GM21390 (cell line): ENCODE results near the gene GTSF1L.

Source experiments
- ATAC-seq: cut with Tn5 transposase; IDR thresholded peaks from one replicate; pipeline ENCODE4 v1.9.1; 2021; ENCODE audit not compliant: unreplicated experiment

The GTSF1L gene

DNA sequence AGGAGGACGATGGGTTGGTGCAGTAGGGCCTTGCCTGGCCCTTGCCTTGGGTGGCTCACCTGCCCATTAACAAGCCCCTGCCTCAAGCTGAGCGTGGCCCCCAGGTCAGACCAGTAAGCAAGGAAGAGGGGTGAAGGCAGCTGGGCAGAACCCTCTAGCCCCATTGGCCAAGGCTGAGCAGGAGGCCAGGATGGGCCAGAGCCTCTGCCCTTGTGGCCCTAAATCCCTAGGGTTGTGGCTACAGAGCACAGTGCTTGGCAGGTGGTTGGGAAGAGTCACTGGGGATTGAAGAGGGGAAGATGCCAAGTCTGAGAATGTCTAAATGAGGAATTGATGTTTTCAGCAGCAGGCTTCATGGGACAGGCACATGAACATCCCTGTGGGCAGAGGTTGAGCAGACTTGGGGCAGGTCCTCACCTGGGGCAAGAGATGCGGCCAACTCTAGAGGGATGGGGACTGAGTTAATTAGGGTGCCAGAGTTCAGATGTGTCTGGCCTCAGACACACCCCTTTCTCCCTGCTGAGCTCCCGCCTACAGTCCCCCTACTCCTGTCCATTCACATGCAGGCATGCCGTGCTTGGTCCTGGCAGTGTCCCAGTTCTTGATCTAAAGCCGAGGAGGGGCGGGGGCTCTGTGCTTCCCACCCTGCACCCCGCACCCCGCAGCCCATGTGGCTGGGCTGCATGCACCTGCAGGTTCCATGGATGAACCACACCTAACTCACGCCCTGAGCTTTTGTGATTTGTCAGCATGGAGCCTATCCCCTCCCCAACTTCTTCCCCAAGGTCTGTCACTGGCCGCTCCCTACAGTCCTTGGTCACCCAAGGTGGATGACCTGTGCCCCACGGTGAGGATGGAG lies 9.8 kb downstream of the GTSF1L start:
- ATAC-seq = no peak

DNA sequence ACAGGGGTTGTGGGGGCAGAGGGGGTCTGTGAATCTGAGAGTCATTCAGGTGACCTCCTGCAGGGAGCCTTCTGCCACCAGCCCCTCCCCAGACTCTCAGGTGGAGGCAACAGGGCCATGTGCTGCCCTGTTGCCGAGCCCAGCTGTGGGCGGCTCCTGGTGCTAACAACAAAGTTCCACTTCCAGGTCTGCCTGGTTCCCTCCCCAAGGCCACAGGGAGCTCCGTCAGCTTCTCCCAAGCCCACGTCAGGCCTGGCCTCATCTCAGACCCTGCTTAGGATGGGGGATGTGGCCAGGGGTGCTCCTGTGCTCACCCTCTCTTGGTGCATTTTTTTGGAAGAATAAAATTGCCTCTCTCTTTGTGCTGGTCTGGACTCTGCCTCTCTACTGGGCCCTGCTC lies 10.7 kb downstream of the GTSF1L start:
- no peak for ATAC-seq

DNA sequence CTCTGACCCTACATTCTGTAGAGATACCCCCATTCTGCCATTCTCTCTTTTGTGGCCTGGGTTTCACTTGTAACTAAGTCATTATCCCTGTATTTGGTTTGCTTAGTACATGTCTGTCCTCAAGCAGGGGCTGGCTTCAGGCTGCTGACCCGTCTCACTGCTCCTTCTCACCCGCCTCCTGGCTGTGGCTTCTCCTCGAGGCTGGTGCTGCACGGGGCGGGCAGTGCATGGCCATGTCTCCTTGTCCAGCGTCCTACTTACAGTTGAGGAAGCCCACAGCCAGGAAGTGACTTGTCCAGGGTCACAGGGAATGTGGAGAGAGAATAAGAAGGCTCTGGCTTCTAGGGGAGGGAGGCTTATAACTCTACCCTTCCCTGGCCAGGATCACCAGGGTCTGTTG lies 11.3 kb downstream of the GTSF1L start:
- ATAC-seq = no peak

DNA sequence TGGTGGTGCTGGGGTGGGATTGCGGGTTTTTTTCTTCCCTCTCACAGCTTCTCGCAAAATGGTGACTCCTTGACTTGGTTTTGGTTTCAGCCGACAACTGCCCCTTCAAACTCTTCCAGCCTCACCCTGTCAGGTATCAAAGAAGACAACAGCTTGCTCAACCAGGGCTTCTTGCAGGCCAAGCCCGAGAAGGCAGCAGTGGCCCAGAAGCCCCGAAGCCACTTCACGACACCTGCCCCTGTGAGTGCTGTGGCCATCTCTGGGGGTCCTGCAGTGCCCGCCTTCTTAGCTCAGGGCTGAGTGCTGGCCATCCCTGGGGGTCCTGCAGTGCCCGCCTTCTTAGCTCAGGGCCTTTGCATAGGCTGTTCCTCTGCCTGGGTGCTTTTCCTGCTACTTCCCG lies 11.8 kb downstream of the GTSF1L start:
- no peak for ATAC-seq

DNA sequence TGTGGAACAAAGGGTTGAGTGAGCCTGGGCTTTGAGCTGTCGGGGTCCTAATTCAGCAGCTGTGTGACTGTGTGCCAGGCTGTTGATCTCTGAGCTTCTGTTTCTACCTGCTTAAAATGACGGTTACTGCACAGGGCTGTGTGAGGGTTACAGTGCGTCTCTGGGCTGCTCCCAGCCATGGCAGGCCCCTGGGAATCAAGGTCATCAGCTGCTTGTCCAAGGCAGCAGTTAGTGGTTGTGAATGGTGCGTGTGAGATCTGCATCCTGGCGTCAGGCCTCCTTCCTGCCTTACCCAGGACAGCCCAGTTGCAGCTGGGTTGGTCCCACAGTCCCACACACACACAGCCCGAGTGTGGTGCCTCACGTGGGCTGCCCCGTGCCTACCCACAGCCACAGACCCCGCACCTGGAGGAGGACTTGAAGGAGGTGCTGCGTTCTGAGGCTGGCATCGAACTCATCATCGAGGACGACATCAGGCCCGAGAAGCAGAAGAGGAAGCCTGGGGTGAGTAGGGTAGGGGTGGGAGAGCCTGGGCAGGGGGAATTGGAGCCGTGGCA lies 15.6 kb downstream of the GTSF1L start:
- ATAC-seq = peak; percentile 16

DNA sequence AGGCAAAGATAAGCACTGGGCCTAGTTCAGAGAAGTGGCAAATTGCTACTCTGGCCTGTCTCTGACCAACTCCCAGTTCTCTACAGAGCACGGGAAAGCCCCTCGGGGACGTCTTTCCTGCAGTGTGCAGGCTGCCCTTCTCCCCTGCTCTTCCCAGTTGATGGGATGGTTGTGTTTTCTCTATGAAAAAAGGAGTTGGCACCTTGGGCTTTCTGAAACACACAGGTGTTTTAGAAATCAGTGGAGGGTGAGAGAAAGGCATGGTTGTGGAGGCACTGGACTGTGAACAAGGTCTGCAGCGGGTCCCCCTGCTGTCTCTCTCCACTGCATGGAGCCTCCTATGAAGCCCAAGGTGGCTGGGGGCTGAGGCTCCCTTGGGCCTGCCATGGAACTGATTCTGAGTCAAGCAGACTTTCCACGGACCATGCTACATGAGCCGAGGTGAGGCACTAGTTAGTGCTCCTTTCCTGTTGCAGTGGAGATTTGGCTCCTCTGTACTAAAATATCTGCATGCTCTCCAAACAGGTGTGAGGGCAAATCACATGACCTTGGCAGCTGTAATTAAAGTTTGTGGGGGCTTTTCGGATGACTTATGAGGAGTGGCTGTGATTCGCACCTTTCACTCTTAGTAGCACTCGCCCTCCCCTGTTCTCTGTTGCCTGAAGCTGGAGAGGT lies 16.3 kb downstream of the GTSF1L start:
- ATAC-seq = peak; percentile 67

DNA sequence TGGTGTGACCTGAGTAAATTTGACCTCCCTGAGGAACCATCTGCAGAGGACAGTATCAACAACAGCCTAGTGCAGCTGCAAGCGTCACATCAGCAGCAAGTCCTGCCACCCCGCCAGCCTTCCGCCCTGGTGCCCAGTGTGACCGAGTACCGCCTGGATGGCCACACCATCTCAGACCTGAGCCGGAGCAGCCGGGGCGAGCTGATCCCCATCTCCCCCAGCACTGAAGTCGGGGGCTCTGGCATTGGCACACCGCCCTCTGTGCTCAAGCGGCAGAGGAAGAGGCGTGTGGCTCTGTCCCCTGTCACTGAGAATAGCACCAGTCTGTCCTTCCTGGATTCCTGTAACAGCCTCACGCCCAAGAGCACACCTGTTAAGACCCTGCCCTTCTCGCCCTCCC lies 24.3 kb downstream of the GTSF1L start:
- ATAC-seq = no peak

DNA sequence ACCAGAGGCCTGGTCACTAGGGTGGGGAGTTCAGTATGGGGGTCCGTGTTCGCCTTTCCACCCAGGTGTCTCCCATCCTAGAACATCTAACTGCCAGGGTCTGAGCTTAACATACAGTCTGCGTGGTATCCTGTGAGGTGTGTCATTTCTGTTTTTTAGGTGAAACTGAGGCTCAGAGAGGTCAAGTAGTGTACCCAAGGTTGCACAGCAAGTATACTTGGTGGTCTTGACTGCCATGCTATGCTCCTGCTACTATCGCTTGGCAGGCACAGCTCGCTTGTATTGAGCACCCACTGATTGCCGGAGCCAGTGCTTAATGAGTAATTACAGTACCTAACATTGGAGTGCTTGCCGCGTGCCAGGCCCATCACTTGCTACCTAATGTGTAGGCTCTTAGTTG lies 26.2 kb downstream of the GTSF1L start:
- no peak for ATAC-seq

DNA sequence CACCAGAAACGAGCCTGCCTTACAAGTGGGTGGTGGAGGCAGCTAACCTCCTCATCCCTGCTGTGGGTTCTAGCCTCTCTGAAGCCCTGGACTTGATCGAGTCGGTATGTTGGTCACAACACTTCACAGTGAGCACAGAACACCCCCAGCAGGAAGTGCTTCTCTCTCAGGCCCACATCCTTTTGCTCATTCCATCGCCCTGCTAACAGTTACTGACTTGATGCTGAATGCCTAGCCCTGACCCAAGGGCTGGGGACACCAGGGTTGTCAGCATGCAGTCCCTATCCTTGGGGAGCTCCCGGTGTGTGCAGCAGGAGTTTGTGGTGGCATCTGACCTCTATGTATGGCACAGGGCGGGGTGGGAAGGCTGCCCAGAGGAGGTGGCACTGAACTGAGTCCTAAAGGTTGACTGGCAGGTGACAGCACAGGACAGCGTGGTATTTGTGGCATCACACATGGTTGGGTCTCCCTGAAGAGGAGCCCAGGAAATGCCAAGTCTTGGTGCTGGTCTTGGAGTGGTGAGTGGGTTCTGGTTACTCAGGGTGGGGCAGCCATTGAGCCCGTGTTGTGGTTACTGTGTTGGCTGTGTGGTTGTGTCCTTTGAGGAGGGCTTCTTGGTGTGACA lies 26.7 kb downstream of the GTSF1L start:
- no peak for ATAC-seq

DNA sequence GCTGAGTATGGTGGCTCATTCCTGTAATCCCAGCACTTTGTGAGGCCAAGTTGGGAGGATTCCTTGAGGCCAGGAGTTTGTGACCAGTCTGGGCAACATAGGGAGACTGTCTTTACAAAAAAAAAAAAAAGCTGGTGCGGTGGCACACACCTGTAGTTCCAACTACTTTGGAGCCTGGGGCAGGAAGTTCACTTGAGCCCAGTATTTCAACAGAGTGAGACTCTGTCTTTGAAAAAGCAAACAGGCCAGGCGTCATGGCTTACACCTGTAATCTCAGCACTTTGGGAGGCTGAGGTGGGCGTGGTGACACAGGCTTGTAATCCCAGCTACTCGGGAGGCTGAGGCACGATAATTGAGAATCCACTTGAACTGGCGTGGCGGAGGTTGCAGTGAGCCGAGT lies 31.2 kb downstream of the GTSF1L start:
- no peak for ATAC-seq

DNA sequence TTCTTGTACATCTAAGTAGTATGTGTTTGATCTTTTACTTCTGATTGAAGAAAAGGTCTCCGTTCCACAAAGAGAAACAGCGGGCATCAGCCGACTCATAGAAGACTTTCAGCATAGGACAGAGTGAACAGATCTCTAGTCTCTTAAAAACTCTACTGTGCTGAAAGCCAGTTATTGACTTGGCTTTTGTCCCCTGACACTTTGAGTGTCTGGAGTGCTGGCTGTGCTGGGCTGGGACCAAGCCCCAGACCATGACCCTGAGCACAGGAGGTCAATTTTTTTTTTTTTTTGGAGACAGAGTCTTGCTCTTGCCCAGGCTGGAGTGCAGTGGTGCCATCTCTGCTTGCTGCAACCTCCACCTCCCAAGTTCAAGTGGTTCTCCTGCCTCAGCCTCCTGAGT lies 32.0 kb downstream of the GTSF1L start:
- no peak for ATAC-seq

DNA sequence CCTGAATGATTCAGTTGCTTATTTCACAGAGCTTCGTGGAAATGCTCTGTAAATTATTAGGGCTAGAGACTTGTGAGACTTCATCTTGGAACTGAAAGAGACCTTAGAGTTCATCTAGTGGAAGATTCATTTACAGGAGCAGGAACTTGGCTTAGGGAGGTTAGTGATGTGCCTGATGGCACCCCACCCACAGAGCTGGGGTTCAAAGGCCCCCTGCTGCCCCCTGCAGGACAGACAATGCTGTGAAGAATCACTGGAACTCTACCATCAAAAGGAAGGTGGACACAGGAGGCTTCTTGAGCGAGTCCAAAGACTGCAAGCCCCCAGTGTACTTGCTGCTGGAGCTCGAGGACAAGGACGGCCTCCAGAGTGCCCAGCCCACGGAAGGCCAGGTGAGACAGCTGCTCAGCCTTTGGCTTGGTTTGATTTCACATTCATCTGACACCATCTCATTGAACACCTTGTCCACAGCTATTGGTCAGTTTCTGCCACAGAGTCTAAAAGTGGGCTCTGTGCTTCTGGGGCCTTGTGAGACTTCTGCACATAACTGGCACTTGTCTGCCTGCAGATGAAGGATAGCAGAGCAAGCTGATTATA lies 34.8 kb downstream of the GTSF1L start:
- no peak for ATAC-seq

DNA sequence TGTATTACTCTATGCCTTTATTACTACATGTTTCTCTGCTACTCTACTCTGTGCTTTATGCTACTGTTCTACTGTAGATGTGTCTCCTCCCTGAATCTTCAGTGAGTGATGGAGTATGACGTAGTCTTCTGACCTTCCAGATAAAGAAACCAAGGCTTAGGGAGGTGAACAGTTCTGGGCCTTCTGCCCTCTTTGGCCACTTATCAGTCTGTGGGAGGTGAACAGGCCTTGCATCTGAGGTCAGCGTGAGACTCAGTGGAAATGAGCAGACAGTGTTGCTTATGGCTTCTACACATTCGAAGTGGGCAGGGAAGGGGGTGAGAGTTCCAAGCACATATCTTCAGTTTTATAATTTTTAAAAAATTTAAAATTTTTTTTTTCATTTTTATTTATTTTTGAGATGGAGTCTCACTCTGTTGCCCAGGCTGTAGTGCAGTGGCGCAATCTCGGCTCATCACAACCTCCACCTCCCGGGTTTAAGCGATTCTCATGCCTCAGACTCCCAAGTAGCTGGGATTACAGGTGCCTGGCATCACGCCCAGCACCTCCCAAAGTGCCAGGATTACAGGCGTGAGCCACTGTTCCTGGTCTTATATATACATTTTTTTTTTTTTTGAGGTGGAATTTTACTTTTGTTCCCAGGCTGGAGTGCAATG lies 35.7 kb downstream of the GTSF1L start:
- ATAC-seq = no peak

DNA sequence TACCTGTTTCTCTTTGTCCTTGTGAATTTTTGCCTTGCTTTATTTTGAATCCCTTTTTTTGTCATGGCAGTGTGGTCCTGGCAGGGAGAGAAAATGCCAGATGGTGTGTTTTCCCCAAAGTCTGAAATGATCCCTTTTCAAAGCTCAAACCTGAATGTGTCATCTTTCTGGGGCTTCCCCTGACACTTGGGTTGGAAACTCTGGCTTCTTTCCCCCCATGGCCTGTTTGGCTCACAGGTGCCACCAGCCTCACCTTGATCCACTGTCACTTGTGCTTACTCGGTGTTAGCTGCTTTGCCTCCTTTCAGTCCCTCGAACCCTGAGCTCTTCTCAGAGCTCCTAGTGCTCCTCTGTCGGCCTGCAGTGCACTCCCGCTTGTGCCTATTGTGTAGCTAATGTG lies 37.6 kb downstream of the GTSF1L start:
- ATAC-seq = no peak

DNA sequence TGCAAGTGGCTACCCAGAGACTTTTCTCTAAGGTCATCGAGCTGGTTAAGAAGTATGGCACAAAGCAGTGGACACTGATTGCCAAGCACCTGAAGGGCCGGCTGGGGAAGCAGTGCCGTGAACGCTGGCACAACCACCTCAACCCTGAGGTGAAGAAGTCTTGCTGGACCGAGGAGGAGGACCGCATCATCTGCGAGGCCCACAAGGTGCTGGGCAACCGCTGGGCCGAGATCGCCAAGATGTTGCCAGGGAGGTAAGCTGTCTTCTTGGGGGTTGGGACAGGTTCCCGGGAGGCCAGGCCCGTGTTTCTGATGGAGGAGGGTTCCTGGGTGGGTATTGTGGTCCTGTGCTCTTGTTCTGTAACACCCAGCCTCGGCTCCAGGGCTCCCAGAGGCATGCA lies 40.0 kb downstream of the GTSF1L start:
- ATAC-seq = no peak

DNA sequence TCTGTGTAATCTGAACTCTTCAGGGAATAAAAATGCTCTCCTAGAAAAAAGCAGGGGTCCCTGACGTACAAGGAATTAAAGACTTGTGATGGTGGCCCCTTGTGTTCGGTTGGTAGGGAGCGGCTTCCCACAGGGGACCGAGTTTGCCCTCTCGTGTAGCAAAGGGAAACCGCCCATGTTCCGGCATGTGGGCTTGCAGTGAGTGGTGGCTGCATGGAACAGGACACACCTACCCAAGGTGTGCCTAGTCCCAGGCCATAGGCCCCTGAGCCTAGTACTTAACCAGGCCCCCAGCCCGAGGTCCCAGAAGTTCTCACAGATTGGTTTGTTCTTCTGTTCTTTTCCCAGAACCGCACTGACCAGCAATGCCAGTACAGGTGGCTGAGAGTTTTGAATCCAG lies 44.4 kb downstream of the GTSF1L start:
- peak; percentile 35 for ATAC-seq

DNA sequence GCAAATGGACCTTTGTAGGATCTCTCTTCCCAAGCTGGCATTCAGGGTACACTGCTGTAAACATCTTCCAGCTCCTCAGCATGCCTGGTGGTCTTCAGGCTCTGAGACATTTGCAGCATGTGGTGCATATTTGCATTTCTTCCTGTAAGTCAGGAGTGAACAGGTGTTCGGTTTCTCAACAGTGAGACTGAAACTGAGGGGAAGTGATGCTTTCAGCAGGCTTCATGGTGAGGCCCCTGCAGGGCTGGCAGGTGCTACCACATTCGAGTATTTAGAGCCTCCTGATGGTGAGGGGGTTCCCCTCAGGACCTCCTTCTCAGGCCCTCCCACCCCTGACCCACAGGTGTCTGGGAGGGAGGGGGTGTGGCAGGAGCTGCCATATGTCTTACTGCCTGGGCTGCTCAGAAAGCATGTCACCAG lies 44.8 kb downstream of the GTSF1L start:
- ATAC-seq = peak; percentile 93

DNA sequence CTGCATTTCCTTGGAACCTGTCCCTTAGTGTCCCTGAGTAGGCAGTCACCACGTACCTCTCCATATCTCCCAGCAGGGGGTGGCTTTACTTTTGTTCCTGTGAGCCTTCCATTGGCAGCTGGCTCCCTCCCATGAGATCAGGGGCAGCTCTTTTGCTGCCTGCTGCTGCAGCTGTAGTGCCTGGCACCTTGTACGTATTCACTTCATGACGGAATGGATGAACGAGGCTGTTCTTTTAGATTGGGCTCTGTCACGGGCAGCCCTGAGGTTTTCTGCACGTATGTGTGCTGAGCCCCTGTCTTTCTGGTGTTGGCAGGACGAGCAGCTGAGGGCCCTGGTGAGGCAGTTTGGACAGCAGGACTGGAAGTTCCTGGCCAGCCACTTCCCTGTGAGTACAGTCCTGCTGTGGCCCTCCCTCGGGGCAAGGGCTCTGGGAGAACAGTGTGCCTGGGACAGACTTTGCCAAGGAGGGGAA lies 45.3 kb downstream of the GTSF1L start:
- ATAC-seq = peak; percentile 19

DNA sequence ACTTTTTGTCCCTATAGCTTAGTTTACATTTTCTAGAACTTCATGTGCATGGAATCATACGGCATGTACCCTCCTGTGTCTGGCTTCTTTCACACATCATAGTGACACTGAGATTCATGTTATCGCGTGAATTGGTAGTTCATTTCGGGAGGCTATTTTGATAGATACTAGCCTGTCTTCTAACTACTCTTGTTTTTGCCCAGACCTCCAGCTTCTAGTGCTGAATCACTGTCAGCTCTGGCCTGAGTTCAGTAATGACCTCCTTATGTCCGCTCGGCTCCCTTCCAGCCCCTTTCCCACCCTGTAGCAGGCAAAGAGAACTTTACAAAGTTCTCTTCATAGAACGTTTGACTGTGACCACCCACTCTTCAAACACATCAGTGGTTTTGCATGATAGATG lies 45.8 kb downstream of the GTSF1L start:
- no peak for ATAC-seq

DNA sequence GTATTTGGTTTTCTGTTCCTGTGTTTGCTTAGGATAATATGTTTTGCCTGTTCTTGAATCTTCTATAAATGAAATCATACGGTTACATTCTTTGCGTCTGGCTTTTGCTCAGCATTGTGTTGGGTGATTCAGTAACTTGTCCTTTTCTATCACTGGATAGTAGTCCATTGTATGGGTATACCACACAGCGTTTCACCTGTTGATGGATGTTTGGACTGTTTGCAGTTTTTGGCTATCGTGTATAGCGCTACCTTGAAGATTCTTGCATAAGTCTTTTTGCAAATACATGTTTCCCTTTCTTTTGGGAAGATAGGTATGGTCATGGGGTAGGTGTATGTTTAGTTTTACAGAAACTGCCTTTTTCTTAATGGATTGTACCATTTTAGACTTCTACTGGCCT lies 50.4 kb downstream of the GTSF1L start:
- ATAC-seq = no peak
